NCI-H187 (cell line): ENCODE measurements around the gene SHROOM3.

Experiments used
- DNase-seq, 2 experiments: peaks; one replicate each; lab custom pipeline; 2025; lab: John Stamatoyannopoulos, UW

Gene SHROOM3

DNA sequence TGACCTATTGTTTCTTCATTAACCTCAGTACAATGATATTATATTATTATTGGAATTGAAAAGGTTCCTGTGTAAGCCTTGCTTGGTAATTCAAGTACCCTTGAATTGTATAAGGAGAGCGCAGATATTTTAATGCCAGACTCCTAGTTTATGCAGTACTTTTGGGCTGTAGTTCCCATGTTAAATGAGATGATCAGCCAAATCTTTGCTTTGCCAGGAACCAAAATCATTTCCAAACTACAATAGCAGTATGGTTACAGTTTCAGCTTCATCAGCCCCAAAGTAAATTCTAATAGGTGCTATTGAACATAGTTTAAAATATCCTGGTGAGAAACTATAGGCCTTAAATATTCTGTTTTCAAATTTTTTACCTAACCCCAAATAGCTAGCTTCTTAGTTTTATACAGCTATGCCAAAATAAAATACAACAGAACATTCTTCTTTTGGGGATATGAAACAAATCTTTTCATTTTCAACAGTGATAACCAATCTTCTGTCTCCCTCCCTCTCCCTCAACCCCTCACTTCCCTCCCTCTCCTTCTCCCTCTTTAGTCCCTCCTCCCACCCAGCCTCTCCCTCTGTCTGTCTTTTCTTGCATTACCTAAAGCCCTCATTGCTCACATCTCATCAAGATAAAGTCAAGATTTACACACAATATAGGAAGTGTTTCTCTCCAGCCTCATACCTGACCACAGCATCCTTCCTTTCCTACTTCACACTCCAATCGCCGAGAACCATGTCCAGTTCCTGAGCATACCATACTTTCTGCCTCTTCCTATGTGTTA, 190.1 kb downstream of the SHROOM3 start:
- DNase-seq = no peak

DNA sequence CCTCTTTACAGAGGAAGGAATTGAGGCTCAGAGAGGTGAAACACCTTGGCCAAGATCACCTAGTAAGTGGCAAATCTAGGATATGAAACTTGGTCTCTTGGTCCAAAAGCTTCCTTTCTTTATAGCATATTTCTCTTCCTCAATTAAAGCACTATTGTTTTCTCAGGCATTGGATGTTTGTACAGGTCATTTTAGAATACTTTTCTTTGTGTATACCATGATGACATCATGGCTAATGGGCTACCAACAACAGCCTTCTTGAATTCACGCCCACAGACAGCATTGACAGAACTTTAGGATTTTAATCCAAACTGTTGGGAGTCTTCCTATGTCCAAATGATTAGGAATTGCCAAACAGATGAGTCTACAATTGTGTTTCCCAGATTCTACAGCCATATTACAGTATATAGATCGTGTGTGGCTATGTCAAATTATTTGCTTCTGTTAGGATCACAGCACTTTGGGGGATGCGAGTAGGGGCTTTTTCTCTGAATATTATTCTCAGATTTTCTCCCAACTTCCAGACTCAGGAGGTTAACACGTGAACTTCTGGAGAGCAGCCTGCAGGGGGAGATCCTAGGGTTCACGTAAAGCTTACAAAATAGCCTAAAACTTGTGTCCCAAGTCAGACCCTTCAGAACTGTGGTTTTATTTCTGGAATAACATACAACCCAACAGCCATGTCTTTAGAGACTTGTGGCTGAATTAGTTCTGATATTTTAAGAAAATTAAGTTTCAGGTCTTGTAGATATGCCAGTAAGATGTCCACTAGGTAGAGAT, 191.8 kb downstream of the SHROOM3 start:
- no peak for DNase-seq

DNA sequence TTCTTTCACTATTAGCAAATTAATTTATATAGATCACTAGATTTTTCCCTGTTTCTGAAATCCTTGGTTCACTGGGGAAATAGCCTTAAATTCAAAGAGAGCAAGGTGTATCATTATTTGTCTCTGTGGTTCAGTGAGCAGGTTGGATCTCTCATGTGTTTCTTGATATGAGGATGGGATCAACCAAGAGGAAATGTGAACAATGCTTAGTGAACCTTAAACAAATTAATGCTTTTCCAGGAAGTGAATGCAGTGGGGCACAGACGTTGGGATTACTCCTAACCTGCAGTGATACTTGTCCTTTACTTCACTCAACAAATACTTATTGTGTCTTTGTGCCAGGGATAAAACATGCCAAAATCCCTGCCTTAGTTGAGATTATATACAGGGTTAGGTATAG, 193.2 kb downstream of the SHROOM3 start:
- DNase-seq = no peak

GRCh38 chr4:76630741-76631140, 195.7 kb downstream of the SHROOM3 start:
- no peak for DNase-seq

DNA sequence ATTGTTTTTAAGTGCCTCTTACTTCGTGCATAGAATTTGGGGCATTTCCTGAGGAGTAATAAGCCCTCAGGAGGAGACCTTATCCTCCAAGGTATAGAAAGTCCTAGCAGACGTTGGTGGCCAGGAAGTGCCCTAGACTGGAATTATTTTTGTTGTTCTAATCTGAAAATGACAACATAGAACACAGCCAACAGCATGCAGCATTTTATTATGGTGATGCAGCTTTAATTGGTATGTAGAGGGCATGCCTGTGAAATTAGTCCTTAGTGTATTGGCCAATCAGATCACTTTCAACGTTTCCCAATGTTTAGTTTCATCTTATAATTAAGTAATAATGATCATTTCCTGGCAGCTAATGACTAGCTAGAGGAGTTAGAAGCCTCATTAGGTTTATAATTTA, 199.2 kb downstream of the SHROOM3 start:
- DNase-seq = no peak

DNA sequence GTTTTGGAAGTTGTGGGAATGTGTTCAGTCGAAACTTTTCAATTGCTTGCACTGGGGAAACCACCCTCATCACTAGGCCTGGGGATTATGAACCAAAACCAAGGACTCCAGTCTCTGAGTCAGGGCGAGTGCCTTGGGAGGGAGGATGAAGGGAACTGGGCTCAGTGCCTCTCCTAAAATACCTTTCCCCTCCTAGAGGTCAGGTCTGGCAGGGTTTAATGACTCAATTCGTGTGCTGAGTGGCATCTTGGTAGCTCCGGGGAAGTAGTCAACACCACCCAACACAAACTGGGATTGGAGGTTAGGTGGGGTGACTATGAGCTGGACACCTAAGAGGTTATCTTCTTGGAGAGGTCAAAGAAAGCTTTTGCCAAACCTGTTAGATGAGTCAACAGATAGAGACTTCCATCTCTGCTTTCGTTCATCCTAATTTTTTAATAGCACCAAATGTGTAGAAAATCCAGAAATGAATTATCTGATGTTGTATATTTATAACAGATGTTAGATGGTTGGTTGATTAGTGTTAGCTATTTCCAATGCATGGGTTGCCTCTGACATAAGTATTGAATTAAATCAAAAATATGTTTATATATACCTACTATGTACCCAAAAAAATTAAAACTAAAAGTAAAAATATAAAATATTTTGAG, 202.8 kb downstream of the SHROOM3 start:
- DNase-seq = no peak

DNA sequence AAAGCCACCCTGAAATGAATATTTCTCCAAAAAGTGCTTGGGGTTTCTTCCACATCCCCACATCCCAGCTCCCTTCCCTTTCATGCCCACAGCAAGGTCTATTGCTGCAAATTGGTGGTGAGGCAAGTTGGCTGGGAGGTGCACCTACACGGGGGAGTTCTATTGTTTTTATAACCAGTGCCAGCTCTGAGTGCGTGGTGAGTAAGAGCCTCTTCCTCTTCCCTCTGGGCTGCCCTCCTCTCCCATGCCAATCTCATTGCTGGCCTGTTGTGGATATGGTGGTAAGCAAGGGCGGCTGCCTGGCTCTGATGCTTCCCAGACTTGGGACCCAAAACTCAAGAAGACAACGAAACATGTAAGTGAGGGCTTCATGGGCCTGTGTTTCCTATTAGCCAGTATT, 204.3 kb downstream of the SHROOM3 start:
- DNase-seq = no peak

DNA sequence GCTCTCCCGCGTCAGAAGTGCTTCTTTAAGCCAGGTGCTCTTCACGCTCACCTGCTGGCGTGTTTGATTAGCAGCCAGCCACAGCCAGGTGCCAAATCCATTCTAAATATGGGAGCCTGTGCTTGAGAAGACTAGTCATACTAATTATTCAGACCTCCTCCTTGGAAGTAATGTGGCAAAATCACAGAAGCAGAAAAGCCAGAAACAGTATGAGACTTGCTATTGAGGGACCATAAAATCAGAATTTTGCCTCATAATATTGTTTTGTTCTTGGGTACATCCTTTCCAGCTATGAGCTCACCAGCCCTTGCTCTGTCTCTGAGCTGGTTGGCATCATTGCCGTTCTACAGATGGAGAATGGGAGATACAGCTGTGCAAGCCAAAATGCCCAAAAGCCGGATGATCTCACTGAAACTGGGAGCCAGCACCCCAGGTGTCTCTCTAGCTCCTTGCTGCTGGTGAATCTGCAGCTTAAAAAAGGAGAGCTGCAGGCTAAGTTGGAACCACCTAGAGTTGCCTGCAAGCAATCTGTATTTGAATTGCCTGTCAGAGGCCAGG, 205.4 kb downstream of the SHROOM3 start:
- peak; percentile 81 to 87 for DNase-seq

DNA sequence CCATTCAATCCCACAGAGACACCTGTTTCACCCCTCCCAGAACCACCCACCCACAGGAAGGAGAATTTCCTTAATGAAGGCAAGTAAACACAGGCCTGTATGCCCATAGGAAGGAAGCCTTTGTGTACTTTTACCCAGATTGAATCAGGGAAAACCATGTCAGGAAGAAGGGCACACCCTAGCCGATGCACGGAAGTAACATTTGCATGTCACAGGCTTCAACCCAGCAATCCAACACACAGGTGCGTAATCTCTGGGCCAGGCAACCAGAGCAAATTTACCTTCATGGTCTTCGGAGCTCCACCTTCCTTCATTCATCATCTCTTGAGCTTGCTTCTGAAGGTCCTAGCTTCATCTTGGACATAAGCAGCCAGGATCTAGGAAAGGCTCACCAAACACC, 206.3 kb downstream of the SHROOM3 start:
- DNase-seq = peak; percentile 83 to 87

DNA sequence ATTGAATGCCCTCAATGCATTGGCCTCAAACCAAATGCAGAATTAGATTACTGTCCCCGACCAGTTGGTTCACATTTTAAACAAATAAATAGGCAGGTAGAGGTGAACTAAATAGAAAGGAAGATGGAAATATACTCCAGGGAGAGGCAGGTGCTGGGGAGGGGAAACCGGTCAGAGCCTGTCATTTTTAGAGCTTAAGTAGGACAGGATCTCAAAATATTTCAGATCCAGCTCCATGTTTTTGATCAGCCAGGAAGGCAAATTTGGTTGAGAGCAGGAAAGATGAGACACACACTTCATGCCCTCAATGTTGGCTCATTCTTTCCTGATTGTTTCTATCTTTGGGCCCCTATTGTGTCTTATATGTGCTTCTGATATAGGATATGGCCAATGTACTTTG, 206.7 kb downstream of the SHROOM3 start:
- peak in 1 of 2 experiments; percentile 21 for DNase-seq

DNA sequence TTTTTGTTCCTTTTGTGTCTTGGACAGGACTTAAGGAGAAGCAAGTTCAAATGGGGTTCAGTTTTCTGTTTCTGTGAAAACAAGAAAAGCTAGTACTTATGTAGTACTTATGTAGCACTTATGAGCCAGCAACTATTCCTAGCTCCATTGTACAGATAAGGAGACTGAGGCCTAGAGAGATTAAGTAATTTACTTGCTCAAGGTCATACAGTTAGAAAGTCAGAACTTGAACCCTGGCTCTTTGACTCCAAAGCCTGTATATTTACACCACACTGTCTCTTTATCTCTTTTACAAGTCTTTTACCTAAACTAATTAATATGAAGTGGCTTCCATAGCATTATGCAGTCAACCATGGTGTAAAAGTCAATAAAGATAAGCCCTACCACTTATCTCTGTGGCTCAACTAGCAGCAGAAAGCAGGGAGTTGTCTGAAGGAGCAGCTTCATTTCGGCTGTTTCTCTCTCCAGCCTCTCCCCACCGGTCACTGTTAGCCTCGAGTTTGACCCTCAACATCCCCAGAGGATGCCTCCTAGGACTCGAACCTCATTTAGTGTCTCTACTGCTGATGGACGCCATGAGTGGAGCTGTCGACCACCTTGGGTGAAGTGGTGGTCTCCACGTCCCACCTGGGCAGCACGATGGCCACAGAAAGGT, 209.9 kb downstream of the SHROOM3 start:
- DNase-seq = no peak

DNA sequence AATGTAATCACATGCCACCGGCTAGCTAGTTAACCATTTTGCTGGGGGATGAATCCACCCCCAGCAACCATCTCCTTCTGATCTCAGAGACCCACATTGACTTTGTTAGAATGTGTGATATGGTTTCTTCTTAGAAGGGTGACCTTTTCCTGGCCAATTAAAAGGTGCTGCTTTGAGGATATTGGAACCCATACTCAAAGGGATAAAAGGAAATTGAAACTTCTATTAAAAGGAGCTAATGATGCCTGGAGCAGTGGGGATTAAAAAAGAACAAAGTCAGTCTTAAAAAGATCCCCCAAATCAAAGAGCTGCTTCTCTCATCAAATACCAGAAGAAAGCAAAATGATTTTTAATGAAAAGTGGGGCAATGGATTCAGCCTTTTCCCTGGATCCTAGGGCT, 214.1 kb downstream of the SHROOM3 start:
- no peak for DNase-seq

DNA sequence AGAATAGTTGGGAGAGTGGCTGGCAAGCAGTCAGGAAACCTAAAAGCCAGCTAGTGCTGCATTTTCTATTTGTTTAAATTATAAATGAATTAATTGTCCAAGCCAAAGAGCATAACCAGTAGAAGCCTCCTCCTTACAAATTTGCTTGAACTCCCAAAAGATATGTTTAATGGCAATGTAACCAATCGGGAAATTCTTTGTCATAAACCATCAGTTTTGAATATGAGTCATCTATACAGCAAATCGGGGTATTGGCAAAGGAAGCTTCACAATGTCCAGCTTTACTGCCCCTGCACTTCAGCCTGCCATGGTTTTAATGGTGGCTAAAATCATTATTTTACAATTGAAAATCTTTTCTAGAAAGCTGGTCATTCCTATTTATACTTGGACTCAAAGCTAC, 216.6 kb downstream of the SHROOM3 start:
- no peak for DNase-seq

DNA sequence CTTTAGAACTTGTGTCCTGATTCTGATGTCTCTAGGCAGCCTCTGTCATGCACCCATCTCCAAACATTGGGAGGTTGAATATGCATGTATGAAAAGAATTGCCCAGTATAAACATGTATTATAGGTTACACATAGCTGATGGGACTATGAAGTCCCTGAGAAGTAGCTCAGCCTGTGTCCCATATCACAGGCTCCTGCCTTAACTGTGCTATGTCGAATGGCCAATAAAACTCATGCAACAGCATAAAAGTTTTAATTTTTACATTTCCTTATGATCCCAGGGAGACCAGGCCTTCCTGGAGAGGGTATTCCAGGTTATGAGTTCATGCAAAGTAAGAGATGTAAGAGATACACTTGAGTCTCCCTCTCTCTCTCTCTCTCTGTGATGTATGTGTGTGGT, 217.4 kb downstream of the SHROOM3 start:
- no peak for DNase-seq

GRCh38 chr4:76654084-76654483, 219.1 kb downstream of the SHROOM3 start:
- DNase-seq = no peak

DNA sequence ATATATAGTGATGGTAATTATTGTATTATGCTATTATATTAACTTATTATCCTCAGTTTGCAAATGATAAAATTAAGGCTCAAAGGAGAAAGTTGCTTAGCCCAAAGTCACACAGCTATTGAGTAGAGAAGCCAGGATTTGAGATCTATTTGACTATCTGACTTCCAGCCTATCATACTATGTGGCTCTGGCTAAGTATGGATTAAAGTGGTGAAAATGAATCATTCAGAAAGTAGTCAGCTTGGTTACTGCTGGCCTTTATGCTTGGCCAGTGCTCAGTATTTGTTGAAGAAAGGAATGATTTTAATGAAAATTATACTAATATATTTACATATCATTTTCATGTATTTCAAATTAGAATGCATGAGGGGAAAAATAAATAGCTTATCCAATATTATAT, 219.8 kb downstream of the SHROOM3 start:
- no peak for DNase-seq

DNA sequence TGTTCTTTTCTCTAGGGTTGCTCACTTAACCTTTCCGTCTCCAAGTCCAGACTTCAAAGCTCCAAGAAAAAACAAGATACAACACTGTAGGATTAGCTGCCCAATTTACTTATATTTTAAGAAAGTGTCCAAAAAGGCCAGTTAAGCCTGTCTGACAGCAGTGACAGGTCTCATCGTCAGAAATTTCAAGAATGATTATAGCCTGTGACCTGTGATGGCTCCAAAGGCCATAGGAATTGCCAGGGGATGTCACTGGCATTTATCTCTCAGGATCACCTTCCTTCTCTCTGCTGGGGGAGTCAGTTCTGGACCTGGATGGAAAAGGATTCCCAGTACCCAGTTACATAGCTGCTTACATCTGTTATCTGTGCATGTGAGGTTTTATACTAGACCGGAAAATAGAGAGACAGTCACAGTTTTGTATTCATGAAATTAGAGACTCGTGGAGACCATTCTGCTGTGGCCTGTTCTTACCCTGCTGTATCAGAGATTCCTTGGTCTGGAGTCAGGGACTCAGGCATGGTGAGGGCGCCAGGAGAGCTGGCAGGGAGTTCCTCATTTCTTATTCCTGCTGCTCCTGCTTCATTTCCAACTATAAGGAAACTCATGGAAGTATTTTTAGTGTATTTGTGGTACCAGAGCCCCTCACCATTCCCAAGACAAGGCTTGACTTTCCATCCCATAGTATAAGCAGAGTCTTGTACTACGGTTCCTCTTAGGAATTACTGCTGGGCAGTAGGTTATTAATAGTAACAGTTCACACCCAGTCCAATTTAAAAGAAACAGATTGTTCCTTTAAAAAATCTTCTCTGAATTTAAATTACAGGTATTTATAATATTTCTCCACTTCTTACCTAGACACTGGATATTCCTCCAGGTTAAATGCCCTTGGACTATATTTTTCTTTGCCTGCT, 220.8 kb downstream of the SHROOM3 start:
- no peak for DNase-seq

DNA sequence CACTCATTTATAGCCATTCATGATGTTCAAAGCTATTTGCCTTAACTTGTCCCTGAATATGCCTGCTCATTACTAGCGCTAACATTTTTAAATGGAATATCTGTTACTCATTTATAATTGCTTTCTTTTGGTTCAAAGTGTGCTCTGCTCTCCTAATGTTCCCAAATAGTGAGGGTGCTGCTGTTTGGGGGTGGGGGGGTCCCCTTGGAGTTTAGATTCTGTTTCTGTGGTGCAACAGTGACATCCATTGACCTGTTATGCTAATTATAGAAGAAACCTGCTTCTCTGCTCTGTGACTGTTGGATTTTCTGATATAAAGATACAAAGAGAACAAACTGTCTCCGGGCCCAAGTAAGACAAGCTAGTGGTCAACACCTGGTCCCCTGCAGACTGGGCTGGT, 222.4 kb downstream of the SHROOM3 start:
- DNase-seq = no peak

GRCh38 chr4:76658231-76659102, 223.4 kb downstream of the SHROOM3 start:
- no peak for DNase-seq

- no peak for DNase-seq
Measured at GRCh38 chr4:76659103-76659490, 224.1 kb downstream of the SHROOM3 start.
